HG02970 (cell line): ENCODE data around the gene PDIA2.
"Not testable (repeated sequence)": the region's sequence is repeated elsewhere in the genome, so short reads cannot be mapped to it uniquely, and the experiment has no call there.

Experiments used
- ATAC-seq: cut with Tn5 transposase; IDR thresholded peaks from one replicate; pipeline ENCODE4 v1.9.1; 2021; ENCODE audit warnings: mild to moderate bottlenecking, moderate library complexity, moderate number of reproducible peaks; ENCODE audit not compliant: unreplicated experiment, low FRiP score

The PDIA2 gene

DNA sequence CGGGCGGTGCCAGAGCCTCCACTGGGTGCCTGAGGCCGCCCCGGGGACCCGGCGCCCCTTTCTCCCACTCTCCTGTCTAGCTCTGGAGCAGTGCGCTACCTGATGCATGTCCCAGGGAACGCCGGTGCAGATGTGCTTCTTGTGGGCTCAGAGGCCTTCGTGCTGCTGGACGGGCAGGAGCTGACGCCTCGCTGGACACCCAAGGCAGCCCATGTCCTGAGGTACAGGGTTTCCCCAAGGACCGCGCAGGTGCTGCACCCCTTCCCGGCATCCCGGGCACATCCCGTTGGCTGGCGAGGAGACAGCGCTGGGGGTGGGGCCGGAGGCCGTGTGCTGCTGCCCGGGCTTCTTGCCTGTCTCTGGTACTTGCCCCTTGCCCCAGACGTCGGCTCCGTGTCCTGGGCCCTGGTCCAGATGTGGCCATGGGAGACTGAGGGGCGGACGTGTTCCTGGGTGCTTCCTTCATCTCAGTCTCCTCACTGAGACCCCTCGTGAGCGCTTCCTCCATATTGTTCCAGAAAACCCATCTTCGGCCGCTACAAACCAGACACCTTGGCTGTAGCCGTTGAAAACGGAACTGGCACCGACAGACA, 19.7 kb upstream of the PDIA2 start:
- no peak for ATAC-seq

DNA sequence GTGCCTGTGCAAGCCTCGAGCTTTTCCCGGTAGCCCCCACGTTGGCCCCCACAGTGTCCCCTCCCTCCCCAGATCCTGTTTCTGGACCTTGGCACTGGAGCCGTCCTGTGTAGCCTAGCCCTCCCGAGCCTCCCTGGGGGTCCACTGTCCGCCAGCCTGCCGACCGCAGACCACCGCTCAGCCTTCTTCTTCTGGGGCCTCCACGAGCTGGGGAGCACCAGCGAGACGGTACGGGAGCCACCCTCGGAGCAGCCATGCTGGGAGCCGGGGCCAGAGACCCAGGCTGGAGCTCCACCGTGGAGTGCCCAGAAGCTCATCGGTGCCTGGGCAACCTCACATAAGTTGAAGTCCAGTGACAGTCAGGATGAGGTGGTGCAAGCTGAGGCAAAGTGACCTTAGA, 19.0 kb upstream of the PDIA2 start:
- no peak for ATAC-seq

DNA sequence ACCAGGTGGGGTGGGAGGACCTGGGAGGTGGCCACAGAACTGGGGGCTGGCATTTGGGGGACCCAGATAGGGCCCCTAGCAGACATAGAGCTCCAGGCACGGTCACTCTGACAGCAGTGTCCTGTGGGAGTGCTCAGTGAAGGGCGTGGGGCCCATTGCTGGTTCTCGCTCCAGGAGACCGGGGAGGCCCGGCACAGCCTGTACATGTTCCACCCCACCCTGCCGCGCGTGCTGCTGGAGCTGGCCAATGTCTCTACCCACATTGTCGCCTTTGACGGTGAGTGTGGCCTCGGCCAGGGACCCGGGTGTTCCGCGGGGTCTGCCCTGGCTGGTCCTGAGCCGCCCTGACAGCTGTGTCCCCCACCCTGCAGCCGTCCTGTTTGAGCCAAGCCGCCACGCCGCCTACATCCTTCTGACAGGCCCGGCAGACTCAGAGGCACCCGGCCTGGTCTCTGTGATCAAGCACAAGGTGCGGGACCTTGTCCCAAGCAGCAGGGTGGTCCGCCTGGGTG, 18.5 kb upstream of the PDIA2 start:
- ATAC-seq = no peak

DNA sequence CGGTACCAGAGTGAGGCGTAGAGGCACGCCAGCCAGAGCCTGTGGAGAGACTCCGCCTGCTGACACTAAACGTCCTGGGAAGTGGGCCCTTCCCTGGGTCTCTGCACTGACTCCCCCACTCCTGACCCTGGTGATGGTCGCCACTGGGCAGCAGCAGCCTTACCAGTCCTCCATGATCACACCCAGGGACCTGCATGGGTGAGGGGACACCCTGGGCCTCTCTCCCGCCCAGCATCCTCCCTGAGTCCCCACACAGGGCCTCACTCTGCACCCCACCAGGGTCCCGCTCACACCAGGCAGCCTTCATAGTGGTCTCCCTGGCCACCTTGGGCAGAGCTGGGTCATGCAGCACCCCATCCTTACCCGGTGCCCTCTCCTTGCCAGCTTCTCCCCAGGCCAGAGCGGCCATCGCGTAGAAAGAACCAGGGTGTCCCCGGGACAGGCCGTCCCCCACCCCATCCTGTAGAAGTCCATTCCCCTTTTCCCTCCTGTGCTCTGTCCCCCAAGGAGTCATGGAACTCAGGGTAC, 17.9 kb upstream of the PDIA2 start:
- ATAC-seq = no peak

DNA sequence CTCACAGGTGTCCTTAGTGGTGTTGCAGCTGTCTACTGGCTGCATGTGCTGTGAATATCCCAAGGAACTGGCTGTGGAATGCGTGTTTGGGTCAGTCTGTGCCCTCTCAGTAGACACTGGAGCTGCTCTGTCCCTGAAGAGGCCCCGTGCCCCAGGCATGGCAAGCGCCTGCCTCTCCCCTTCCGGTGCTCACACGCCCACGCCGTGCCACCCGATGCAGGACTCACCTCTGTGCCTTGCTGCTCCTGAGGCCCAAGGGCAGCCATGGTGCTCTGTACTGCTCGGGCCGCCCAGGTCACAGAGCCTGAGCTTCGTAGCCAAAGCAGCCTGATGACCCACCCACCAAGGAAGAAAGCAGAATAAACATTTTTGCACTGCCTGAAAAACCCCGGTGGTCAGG, 17.3 kb upstream of the PDIA2 start:
- no peak for ATAC-seq

DNA sequence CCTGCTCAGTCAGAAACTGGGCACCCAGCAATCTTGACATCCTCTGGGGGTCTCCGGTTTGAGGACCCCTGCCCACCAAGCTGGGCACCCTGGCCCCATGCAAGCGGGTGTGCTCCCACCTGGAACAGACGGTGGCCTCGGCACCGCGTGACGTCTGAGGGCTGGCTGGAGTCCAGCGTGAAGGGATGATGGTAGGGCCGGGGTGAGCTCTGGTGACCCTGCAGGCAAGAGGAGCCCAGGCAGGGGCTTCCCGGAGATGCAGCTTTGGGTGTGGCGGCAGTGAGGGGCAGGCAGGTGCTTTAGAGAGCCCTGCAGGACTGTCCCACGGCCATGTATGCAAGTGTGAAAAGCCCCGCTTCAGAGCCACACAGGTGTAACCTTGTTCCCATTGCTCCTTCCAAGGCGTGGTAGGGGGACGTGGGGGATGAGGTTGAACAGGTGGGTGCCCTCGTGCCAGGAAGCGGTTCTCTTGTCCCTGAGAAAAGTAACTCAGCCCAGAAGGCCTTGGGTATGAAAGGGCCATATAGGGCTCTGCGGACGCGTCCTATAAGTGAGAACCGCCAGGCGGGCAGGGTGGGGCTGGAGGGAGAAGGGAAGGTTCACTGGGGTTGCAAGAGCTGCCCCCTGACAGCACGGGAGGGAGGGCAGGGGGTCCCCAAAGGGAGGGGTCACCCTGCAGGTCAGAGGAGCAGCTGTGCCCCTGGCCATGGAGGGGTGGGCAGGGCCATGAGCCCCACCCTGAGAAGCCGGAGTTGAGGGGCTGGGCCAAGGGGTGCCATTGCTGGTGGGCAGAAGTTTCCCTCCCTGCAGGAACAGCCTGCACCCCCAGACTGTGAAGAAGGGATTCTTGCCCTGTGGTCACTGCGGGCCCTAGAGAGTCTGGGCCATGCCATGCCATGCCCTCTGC, 16.5 kb upstream of the PDIA2 start:
- ATAC-seq = no peak

DNA sequence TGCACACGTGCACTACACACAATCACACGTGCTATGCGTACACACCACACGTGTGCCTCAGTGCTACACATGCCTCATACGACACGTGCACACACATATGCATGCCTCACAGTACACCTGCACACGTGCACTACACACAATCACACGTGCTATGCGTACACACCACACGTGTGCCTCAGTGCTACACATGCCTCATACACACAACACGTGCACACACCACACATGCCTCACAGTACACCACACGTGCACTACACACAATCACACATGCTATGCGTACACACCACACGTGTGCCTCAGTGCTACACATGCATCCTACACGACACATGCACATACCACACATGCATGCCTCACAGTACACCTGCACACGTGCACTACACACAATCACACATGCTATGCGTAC, 15.4 kb upstream of the PDIA2 start:
- ATAC-seq = not testable (repeated sequence)

DNA sequence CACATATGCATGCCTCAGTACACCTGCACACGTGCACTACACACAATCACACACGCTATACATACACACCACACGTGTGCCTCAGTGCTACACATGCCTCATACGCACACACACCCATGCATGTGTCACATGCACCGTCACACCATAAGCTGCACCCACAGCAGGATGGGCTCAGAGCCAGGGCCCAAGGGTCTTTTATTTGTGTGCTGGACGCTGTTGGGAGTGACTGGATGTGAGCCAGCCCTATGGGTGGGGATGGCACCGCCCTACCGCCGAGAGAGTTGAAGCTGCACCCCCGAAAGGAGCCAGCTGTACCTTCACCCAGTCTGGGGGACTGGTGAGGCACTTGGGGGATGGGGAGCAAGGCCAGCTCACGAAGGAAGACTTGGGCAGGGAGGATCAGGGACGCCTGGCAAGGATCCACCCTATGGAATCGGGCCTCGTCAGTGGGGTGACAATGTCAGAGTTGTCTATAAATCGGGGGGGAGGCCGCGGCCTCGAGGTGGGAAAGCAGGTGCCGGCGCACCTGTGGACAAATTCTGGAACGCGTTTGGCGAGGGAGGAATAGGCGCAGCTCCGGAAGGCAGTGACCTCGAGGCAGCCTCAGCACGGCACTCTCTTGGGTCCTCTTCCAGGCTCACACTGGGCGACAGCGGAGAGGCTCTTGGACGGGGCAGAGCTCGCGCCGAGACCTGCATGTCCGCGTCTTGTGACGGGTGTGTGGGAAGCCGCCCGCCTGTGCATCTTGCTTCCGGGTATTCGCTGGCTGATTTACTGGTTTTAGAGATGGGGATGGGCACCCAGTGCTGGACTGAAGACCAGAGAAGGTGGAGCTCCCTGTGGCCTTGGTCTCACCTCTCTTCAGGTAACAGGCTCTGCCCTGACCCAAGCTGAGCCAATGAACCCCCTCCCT, 14.6 kb upstream of the PDIA2 start:
- no peak for ATAC-seq

DNA sequence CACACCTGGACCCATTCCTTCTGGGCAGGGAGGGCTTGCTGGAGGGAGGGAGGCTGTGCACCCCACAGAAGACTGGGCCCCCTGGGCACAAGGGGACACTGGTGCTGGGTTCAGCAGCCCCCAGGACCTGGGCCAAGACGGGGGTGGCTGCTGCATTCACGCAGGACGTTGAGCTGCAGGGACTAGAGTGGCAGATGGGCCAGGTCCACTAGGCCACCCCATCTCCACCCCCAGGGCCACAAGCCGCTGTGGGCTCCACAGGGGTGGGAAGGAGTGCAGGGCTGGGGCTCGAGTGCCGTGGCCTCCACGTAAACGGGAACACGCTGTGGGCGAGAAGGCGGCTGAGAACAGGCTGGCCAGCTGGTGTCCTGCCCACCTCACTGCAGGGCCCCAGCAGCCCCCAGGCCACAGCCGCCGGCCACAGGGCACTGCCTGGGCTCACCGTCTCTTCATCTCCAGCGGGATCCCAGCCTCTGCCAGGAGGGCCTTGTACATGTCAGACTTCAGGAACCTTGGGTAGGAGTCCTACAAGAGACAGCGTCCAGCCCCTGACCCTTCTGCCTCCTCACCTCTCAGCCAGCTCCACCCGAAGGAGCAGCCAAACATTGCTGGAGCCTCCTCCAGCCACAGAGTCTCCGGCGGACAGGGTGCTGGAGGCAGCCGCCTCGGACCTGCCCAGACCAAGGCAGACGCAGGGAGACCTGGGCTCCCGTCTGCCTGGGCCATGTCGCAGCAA, 13.7 kb upstream of the PDIA2 start:
- no peak for ATAC-seq

DNA sequence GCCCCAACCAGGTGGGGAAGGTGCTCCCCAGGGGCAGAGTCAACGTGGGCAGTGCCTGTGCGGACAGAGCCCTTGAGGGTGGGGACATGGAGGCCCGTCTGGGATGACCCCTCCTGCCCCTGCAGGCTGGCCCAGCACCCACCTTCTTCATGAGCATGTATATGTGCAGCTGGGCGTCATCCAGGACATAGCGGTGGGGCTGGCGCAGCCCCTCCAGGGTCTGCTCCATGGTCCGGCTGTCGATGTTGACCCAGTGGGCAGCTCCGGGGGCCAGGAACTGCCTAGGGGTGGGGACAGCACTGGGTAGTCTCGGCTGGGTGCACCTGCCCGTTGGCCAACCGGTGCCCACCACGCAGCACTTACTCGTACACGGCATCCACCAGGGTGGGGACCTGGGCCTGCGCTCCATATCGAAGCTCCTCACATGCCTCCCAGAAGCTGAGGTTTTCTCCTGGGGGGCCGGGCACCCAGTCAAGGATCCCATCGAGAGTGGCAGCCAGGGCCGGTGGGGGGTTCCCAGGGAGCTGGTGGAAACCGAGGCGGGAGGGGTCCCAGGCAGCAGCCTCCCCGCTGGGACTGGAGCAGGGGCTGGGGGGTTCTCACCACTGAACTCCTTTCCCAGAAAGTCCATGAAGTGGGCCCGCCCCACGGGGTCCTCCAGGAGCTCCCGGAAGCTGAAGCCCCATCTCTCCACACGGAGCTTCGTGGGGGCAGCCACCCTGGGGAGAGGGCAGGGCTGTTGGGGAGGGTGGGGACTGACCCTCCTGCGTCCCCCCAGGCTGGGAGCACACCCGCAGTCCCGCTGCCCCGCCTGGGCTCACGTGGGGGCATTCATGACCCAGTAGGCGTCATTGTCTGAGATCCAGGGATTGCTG, 12.3 kb upstream of the PDIA2 start:
- no peak for ATAC-seq

DNA sequence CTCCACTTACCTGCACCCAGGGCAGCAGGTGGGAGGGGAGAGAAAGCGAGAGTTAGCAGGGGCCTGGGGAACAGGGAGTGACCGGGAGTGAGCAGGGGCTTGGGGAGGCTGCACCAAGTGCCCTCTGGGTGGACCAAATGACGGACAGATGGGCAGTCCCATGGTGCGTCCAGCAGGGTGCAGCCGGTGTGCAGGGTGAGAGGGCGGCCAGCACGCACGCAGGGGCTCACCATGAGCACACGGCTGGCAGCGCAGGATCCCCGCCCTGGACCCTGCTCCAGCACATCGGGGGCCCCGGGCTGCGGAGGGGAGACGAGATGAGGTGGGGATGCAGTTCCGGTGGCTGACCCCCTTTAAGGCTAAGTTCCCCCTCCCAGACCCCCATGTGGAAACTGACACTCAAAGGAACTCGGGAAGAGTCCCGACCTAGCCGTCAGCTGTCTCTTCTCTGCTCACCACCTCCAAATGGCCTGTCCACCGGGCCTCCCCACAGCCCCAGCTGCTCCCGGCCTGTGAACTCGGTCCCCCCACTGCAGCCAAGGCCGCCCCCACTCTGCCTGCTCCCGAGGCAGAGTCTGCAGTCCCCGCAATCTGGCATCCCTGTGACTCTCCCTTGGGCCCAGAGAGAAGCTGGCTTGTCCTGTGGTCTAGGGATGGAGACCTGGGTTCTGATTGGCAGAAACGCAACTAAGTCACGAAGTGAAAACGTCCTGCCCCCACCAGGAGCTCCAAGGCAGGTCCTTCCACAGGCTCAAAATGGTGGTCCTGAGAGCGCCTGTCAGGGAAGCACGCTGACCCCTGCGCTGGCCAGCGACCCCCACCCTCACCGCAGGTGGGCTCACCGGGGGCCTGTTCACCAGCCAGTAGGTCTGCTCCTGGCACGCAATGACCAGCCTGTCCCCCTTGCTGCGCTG, 10.1 kb upstream of the PDIA2 start:
- no peak for ATAC-seq

DNA sequence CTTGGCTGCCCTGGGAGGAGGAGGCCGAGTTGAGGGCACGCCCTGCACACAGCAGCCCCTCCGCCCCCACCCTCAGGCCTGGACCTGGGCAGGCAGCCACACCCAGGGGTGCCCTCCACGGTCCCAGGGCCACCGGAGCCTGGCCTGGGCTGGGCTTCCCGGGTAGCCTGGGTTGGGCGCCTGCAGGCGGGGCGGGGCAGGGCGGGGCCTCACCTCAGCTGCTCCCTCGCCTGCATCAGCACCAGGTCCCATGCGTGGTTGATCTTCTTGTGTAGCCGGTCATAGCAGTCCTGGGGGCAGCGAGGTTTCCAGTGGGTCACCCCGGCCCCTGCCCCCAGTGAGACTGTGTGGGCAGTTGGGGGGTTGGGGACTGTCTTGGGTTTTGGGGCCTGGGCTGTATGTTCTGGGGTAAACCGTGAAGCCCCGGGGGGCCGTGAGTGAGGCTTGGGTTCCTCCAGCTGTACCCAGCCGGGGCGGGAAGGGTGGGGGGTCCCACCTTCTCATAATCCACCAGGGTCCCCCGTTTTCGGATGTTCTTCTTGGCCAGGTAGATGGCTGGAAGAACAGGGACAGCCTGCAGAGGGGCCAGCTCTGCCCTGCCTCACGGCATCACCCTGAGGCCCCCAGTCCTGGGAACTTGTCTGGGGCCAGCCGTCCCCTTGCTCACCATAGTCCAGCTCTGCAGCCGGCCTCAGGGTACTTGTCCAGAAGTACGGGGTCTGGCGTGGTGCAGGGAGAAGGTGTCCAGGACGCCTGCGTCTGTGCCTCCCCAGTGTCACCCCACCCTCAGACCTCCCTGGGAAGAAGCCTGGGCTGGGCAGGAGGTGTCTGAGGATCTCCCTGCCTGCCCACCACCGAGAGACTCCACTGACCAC, 9.2 kb upstream of the PDIA2 start:
- no peak for ATAC-seq

DNA sequence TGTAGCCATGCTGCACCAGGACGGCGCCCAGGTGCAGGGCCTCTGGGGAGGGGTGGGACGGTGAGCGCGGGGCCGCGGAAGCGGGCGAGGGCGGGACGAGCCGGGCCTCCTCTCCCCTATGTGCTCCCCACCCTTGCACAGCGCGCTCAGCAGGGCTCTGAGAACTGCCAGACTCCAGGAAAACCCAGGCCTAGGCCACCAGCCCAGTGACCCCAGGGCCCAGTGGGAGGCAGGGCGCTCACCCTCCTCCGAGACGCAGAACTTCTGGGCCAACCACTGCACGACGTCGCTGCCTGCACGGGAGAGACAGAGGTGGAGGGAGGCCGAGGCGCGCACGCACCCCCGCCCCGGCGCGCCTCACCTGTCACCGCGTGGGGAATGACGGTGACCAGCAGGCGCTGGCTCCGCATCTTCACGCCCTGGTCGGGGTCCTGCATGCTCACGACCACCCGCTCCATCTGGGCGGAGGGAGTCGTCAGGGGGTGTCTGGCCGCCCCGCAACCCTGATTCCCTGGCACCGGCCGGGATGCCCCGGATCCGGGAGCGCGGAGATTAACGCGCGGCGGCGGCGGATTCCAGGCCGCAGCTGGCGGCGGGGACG, 7.8 kb upstream of the PDIA2 start:
- ATAC-seq = no peak

DNA sequence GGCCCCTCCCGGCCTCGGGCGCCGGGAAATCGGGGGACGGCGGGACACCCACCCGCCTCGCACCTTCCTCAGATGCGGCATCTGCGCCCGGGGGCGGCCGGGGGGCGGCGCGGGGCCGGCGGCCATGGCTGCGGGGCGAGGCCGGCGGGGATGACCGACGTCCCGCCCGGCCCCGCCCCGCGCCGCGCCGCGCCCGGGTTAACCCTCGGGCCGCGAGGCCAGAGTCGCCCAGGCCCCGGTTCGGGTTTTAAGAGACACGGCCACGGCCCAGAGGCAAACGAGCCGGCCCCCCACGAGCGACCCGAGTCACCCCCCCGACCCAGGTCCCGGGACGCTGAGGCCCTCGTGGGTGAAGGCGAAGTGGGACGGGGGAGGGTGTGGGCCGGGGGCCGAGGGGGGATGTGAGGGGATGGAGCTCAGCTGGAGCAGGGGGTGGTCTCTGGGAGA, 7.2 kb upstream of the PDIA2 start, which contains the start of gene RGS11:
RGS11 (minus strand) TSS at position 159 of the 447 bp plus-strand sequence; CDS start at position 126, 33 bp downstream.
- ATAC-seq = no peak

DNA sequence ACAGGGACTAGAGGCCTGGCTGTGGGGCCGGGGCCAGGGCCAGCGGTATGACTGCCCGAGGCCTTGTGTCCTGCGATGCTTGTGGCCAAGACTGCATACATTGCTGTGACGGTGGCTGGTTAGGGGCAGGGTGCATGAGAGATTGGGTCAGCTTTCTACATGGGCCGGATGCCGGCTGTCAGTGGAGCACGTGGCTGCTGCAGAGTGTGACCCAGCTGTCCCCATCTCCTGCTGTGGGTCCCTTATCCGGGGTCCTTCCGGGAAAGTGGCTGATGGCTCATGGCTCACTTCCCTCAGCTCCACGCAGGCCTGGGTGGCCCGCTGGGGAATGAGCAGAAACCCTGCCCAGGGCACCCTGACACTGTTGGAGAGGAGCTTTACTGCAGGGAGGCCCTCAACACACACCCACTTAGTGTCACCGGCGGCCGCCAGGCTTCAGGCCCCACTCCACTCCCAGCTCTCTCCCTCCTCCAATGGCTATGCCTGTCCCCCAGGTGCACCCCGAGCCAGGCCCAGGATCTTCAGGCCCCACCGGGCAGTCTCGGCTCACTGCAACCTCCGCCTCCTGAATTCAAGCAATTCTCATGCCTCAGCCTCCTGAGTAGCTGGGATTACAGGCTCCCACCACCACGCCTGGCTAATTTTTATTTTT, 6.4 kb upstream of the PDIA2 start:
- no peak for ATAC-seq

DNA sequence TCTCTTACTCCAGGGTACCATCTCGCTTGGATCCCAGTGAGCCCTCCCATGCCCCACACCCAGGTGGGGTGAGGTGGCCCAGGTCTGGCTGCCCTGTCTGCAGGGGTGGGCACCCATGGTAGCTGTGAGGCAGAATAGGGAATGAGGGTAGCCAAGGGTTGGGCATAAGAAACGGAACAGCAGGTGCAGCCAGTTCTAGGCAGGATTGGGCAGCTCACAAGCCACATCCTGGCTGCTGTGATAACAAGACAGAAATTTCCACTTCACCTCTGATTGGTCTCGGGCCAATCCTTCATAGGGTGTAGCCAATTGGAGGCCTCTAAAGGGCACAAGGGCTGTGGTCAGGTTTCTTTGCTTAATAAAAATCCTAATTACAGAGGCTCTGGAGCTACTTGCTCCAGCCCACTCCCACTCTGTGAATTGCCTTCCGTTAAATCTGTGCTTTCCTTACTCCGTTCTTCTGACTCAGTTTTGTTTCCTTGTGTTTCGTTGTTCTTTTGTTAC, 4.0 kb upstream of the PDIA2 start:
- no peak for ATAC-seq
